Muscle of arm (tissue), 12 donors: ENCODE measurements around the gene UBALD1. TPM values are rescaled to one million over a fixed set of nuclear protein-coding genes. Genes with fewer than 3 reads are reported as not detected.

Experiments used
- DNase-seq: peaks from one replicate; pipeline ENCODE4 v3.0.0-alpha.2; 2013
- polyA plus RNA-seq, 12 donors: library from polyadenylated mRNA; unstranded; fragments of 120-200 nt; gene quantifications; one replicate each; pipeline ENCODE4 v1.2.1, GENCODE V29; 2013; ENCODE audit not compliant: insufficient read length in 12 of 12

Gene UBALD1
- polyA plus RNA-seq, 12 donors, result 11.2 to 44.0 (median 15.0) TPM; not detected in 1

DNA sequence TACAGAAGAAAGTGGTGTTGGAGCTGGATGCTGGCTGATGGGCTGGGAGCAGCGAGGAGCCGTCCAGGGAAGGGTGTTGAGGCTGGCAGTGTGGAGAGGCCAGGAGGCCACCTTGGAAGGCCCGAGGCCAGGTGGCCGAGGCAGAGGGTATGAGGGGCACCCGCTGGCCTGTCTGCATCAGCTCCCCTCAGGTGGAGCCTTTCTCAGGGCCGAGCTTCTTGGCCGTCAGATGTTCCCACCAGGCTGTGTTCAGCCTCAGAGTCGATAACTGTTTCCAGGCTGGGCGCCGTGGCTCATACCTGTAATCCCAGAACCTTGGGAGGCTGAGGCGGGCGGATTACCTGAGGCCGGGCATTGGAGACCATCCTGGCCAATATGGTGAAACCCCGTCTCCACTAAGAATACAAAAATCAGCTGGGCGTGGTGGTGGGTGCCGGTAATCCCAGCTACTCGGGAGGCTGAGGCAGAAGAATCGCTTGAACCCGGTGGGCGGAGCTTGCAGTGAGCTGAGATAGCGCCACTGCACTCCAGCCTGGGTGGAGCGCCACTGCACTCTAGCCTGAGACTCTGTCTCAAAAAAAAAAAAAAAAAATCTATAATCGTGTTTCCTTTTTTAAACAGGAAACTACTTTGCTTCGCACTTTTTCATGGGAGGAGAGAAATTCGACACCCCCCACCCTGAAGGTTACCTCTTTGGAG lies 35.2 kb upstream of the UBALD1 start:
- DNase-seq, result no peak

- no peak for DNase-seq
Observed at GRCh38 chr16:4648917-4649316, 34.2 kb upstream of the UBALD1 start.

GRCh38 chr16:4647644-4647980 lies 32.9 kb upstream of the UBALD1 start:
- no peak for DNase-seq

- DNase-seq, result no peak
Observed at GRCh38 chr16:4646773-4647643, 32.3 kb upstream of the UBALD1 start.

DNA sequence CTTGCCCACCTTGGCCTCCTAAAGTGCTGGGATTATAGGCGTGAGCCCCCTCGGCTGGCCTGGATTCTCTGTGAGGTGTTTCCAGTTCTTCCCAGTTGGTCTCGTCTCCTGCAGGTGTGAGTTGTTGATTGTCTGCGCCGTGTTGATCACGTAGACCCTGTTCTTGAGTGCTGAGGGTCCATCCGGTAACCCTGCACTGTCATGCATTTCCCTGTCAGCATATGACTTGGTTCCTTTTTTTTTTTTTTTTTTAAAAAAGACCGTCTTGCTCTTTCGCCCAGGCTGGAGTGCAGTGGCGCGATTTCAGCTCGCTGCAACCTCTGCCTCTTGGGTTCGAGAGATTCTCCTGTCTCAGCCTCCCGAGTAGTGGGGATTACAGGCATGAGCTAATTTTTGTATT lies 27.2 kb upstream of the UBALD1 start:
- no peak for DNase-seq

DNA sequence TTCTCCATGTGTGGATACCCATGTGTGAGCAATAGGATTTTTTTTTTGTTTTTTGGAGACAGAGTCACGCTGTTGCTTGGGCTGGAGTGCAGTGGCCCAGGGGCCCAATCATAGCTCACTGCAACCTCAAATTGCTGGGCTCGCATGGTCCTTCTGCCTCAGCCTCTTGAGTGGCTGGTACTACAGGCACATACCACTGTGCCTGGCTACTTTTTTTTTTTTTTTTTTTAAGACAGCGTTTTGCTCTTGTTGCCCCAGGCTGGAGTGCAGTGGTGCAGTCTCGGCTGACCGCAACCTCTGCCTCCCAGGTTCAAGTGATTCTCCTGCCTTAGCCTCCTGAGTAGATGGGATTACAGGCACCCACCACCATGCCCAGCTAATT lies 26.6 kb upstream of the UBALD1 start:
- no peak for DNase-seq

GRCh38 chr16:4640572-4641305 lies 26.1 kb upstream of the UBALD1 start:
- DNase-seq, result no peak

GRCh38 chr16:4639899-4640509 lies 25.3 kb upstream of the UBALD1 start:
- no peak for DNase-seq

DNA sequence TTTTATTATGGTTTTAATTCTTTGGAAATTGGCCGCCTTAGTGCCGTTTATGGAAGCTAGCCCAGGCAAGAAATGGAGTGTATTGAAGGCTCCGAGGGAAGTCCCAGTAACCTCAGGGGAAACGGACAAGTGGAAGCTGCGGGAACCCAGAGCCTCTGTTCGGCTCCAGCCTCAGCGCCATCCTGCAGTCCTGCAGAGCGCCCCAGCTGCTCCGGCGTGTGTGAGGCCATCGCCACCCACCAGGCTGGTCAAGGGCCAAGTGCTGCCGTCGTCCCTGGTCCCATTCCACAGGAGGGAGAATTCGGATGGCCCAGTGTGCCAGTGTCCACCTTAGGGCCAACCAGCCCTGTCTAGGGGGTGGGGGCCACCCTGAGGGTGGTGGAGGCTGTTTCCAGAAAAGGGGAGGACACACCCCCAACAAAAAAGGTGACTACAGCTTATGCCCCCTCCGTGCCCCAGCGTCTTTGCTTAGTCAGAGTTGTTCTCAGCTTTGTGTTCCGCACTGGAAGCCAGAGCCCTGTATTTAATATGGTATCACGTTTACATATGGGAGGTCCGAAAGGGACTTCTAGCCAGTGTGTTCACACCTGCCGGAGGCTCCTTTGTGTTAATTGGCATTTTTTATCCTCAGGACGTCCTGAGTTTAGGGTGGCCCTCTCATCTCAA lies 22.9 kb upstream of the UBALD1 start:
- no peak for DNase-seq

- no peak for DNase-seq
Observed at GRCh38 chr16:4636196-4636595, 21.5 kb upstream of the UBALD1 start.

DNA sequence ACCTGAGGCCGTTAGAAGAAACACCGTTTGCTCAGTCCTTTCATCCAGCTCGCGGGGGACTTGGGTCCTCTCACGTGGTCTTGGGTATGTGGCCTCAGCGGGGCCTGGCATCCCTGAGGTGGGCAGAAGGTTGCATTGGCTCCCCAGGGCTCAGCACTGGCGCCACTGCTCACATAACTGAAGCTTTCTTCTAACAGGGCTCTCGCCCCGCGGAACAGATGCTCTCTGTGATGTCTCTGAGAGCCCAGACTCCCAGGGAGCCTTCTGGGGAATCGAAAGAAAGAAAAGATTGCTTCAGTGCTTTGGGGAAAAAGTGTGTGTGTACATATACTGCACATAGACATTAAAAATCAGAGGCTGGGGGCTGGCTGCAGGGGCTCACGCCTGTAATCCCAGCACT lies 20.1 kb upstream of the UBALD1 start:
- no peak for DNase-seq

DNA sequence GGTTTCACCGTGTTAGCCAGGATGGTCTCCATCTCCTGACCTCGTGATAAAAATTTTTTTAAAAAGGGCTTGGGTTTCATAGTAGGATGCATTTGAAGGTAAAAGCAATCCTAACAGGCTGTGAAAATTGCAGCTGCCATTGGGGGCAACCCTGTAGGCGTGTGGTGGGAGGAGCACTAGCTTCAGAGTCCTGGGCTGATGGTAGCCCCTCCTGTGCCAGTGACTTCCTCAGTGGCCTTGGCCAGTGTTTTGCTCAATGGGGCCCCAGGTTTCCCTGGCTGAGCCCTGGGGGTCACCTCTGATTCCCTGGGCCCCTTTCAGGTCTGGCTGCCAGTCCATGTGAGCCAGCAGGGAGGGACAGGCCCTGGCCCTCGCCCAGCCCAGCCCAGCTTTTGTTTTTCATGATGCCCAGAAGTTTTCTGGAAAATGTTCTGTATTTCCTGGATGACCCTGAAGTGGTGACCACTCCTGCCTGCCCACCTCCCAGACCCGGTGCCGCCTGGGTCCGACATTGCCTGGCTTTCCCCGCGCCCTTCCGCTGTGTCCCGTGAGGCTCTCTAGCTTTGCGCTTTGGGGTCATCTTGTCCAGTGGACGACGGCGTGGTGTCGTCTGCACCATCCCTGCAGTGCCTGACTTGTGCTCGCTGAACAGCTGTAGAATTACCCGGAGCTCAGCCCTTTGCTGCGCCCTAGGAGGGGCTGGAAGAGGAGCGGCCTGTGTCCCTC lies 19.4 kb upstream of the UBALD1 start:
- no peak for DNase-seq

GRCh38 chr16:4631444-4631843 lies 16.8 kb upstream of the UBALD1 start:
- no peak for DNase-seq

DNA sequence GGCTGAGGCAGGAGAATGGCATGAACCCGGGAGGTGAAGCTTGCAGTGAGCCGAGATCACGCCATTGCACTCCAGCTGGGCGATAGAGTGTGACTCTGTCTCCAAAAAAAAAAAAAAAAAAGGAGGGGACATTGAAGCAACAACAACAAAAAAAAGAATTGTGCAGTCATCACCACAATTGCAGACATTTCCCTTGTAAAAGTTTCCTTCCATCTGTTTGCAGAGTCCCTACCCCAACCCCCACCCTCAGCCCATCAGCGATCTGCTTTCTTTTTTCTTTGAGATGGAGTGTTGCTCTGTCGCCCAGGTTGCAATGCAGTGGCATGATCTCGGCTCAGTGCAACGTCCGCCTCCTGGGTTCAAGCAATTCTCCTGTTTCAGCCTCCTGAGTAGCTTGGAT lies 13.6 kb upstream of the UBALD1 start:
- DNase-seq, result no peak

DNA sequence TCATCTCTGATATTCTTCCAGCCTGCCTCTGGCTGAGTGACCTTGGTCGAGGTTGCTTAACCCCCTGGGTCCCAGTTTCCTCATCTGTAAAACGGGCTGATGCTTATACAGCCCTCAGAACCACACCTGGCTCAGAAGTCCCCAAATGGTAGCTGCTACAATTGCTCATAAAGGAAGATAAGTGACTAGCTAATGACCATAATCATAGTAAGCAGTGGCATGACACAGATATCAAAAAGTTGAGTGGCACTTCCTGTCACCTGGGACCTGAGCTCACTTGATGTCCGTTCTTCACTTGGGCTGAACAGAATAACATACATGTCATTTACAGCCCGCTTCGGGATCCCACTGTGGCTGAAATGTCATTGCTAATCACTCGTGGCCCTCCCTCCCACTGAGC lies 11.7 kb upstream of the UBALD1 start:
- no peak for DNase-seq

DNA sequence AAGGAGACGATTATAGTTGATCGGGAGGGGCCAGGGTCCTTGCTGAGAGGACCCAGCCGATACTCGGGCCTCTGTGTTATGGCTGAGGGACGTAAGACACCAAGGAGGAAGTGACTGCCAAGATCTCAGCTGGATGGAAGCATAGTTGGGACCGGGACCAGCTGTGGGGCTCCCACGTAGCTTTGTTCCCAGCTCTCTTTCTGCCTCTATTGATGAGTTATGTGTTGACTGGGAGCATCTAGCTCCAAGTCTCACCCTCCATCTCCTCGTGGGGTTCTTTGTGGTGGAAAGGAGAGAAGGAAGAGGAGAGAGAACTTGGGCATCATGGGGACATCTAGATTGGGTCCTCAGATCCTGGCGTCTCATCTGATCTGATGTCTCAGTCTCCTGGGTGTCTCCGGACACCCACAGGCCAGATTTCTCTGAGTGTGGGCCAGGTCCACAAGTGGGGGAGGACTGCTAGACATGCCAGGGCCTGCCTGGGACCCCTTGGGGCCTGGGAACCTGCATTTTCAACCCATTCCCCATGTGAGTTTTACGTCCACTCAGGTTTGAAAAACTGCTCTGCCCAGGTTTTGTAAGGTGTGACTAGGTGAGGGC lies 11.0 kb upstream of the UBALD1 start:
- DNase-seq, result no peak

DNA sequence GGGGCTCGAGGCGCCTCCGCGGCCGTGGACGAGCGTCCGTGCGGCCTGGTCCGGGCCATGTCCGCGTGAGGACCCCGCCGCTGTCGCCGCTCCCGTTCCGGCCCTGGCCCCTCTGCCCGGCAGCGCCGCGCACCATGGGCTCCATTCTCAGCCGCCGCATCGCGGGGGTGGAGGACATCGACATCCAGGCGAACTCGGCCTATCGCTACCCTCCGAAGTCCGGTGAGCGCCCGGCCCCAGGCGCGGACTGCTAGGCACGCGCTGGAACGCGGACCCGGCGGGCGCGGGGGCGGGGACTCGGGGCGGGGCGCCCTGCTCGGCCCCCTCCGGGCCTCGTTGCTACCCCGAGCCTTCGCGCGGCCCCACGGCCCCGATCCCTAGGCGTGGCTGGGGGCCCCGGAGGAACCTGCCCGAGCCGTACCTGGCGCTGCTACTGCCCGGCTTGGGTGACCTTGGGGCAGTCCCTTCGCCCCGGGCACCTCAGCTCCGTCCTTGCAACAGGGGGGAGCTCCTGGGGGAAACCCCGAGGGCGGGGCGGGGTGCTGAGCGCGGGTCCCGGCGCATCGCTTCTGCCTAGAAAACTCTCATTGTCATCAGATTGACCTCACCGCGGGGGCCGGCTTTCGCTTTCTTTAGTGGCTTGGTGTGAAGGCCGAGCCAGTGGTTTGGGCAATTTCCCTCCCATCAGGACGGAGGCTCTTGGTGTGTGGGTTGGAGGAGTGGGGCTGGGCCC lies 10.3 kb upstream of the UBALD1 start:
- peak; percentile 58 for DNase-seq

DNA sequence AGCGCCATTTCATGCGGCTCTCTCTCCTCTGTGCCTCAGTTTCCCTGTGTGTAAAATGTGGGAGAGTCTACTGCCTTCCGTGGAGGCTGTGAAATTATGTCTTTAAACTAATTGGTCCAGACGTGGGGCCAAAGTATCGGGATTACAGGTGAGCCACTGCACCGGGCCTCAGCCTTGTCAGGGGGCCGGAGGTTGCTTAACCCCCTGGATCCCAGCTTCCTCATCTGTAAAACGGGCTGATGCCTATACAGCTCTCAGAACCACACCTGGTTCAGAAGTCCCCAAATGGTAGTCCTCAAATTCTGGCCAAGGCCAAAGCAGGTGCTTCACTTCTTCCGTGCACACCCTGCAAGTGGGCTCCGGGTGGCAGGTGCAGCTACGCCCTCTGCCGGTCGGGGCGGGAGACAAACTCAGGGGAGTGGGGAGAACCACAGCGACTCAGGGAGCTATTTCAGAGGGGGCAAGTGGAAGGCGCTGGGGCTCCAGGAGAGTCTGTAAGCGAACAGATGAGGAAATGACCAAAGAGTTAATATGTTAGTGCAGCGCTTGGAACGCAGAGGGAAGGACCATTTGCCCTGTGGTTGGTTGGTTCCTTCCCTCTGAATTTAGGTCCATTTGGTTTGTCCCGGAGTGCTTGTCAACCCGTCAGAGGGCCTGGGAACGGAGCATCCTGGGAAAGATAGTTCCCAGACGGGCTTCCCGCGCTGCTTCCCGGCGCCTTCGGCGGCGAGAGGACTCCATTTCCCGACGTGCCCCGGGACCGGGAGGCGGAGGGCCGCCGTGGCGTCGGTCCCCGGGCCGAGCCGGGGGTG lies 9.5 kb upstream of the UBALD1 start, which contains the start of gene MGRN1:
MGRN1 (plus strand) TSS at position 812 of the 812 bp plus-strand sequence. CDS start 135 bp downstream, outside the sequence.
- DNase-seq, result peak; percentile 98

- DNase-seq, result no peak
Observed at GRCh38 chr16:4623593-4623992, 8.9 kb upstream of the UBALD1 start.
